Measurements from ENCODE around the gene SELENOO. TPM values are rescaled to one million over a fixed set of nuclear protein-coding genes. Genes with fewer than 3 reads are reported as not detected.

SELENOO gene
- total and polyA plus RNA-seq, 2 donors (not counting 1 experiment from before 2014, with no cell fraction given): 62.1 to 74.6 TPM

- Histone ChIP-seq H3K79me2 (ENCODE audit: control insufficient read depth, insufficient read depth, low read length) (no peaks in the 10 kb centered on the region), H3K27me3 (replicated peaks in 1 of 4; ENCODE audit: control extremely low read depth in 1 of 4, control insufficient read depth in 3 of 4, insufficient read depth in 4 of 4, low read length in 3 of 4) (peaks cover 0 to 31% (median 8%) of the 10 kb centered on the region in 4 experiments), H2AFZ (ENCODE audit: insufficient read depth, low read depth, low read length, poor library complexity, severe bottlenecking) (no peak overlapping the region), H3K27ac (ENCODE audit: low read length in 2 of 2) (no peak overlapping the region), H3K4me1 (ENCODE audit: control insufficient read depth in 2 of 2, insufficient read depth in 2 of 2, low read length in 2 of 2) (peaks cover 17 to 21% of the 10 kb centered on the region in 2 donors), H3K36me3 (replicated peaks in 1 of 2; ENCODE audit: control extremely low read depth in 1 of 2, control insufficient read depth in 1 of 2, extremely low read depth in 1 of 2, insufficient read depth in 2 of 2, low read length in 1 of 2) (no peaks in the 10 kb centered on the region), H3K4me3 (ENCODE audit: control extremely low read depth in 1 of 5, extremely low read depth in 1 of 5, insufficient read depth in 1 of 5, low read depth in 2 of 5, low read length in 4 of 5) (no peak overlapping the region), H3K9ac (ENCODE audit: low read length) (no peak overlapping the region), H3K9me3 (ENCODE audit: control extremely low read depth in 1 of 3, control insufficient read depth in 2 of 3, insufficient read depth in 1 of 3, low read length in 2 of 3) (no peaks in the 10 kb centered on the region), H4K20me1 (ENCODE audit: control insufficient read depth, insufficient read depth, low read length, poor library complexity, severe bottlenecking) (no peaks in the 10 kb centered on the region), H3K4me2 (replicated peaks; ENCODE audit: low read depth, low read length, poor library complexity, severe bottlenecking) (peak overlapping the region; percentile 70)
- peak overlapping the region; percentile 45 for H3K4me3 Mint-ChIP-seq
- ATAC-seq (ENCODE audit: low read depth): no peak
- H3K4me1 Mint-ChIP-seq: peaks cover 13% of the 10 kb centered on the region
- WGBS (ENCODE audit: insufficient coverage): 59% methylated on average over 4 of the region's 11 CpGs
- TF ChIP-seq CTCF (IDR thresholded peaks at IDR 0.05): no peak
- no peak for TF ChIP-seq EZH2 (IDR thresholded peaks at IDR 0.05; ENCODE audit: borderline replicate concordance, insufficient read depth, low read depth, low read length, poor library complexity, severe bottlenecking)
- H3K27me3 Mint-ChIP-seq: peaks cover 10% of the 10 kb centered on the region
- H3K27ac Mint-ChIP-seq: no peak overlapping the region
- no peaks in the 10 kb centered on the region for H3K9me3 Mint-ChIP-seq (ENCODE audit: insufficient read depth)
- DNase-seq: no peak
- intact Hi-C loops (cut with micrococcal nuclease): no loop called here
- POLR2A ChIA-PET: no interaction called here
- CTCF ChIA-PET: interaction anchor here (3.8 kb wide), 1 partner anchor 8 kb away, joined by 22 read pairs; the partner anchor contains the start of gene HDAC10
Observed at GRCh38 chr22:50260434-50260800, 59.6 kb downstream of the SELENOO start.

GRCh38 chr22:50260801-50261614 is 60.2 kb downstream of the SELENOO start:
- ATAC-seq (ENCODE audit: low read depth) (peak; percentile 28), DNase-seq (no peak)
- Mint-ChIP-seq H3K27ac (no peak overlapping the region), H3K27me3 (peaks cover 10% of the 10 kb centered on the region), H3K4me3 (peak overlapping the region; percentile 45), H3K4me1 (peaks cover 13% of the 10 kb centered on the region), H3K9me3 (ENCODE audit: insufficient read depth) (no peaks in the 10 kb centered on the region)
- Histone ChIP-seq H3K27ac (ENCODE audit: low read length in 2 of 2) (no peak overlapping the region), H3K27me3 (replicated peaks in 1 of 4; ENCODE audit: control extremely low read depth in 1 of 4, control insufficient read depth in 3 of 4, insufficient read depth in 4 of 4, low read length in 3 of 4) (peaks cover 0 to 31% (median 8%) of the 10 kb centered on the region in 4 experiments), H3K4me3 (ENCODE audit: control extremely low read depth in 1 of 5, extremely low read depth in 1 of 5, insufficient read depth in 1 of 5, low read depth in 2 of 5, low read length in 4 of 5) (peak overlapping the region in 3 of 5 experiments; percentile 5 to 36 (median 33)), H3K36me3 (replicated peaks in 1 of 2; ENCODE audit: control extremely low read depth in 1 of 2, control insufficient read depth in 1 of 2, extremely low read depth in 1 of 2, insufficient read depth in 2 of 2, low read length in 1 of 2) (no peaks in the 10 kb centered on the region), H2AFZ (ENCODE audit: insufficient read depth, low read depth, low read length, poor library complexity, severe bottlenecking) (no peak overlapping the region), H4K20me1 (ENCODE audit: control insufficient read depth, insufficient read depth, low read length, poor library complexity, severe bottlenecking) (no peaks in the 10 kb centered on the region), H3K79me2 (ENCODE audit: control insufficient read depth, insufficient read depth, low read length) (no peaks in the 10 kb centered on the region), H3K4me1 (ENCODE audit: control insufficient read depth in 2 of 2, insufficient read depth in 2 of 2, low read length in 2 of 2) (peaks cover 17 to 21% of the 10 kb centered on the region in 2 donors), H3K4me2 (replicated peaks; ENCODE audit: low read depth, low read length, poor library complexity, severe bottlenecking) (peak overlapping the region; percentile 70), H3K9ac (ENCODE audit: low read length) (no peak overlapping the region), H3K9me3 (ENCODE audit: control extremely low read depth in 1 of 3, control insufficient read depth in 2 of 3, insufficient read depth in 1 of 3, low read length in 2 of 3) (no peaks in the 10 kb centered on the region)
- POLR2A ChIA-PET: no interaction called here
- no peak for TF ChIP-seq EZH2 (IDR thresholded peaks at IDR 0.05; ENCODE audit: borderline replicate concordance, insufficient read depth, low read depth, low read length, poor library complexity, severe bottlenecking)
- no peak for TF ChIP-seq CTCF (IDR thresholded peaks at IDR 0.05)
- intact Hi-C loops (cut with micrococcal nuclease): no loop called here
- 1% methylated on average over 91 of the region's 92 CpGs for WGBS (ENCODE audit: insufficient coverage)
- CTCF ChIA-PET: interaction anchor here (1.0 to 3.8 kb wide), 2 partner anchors 9 to 23 kb away, joined by 3 to 22 read pairs; partner anchors contain the start of gene HDAC10
